DMS 273 treated with DMSO at 0.1 percent for 48 hours (cell line): ENCODE data around the gene EIF6.
"Not testable (repeated sequence)": the region's sequence is repeated elsewhere in the genome, so short reads cannot be mapped to it uniquely, and the experiment has no call there.

Experiments
- DNase-seq: peaks from one replicate; lab custom pipeline; 2025; lab: John Stamatoyannopoulos, UW

The EIF6 gene

DNA sequence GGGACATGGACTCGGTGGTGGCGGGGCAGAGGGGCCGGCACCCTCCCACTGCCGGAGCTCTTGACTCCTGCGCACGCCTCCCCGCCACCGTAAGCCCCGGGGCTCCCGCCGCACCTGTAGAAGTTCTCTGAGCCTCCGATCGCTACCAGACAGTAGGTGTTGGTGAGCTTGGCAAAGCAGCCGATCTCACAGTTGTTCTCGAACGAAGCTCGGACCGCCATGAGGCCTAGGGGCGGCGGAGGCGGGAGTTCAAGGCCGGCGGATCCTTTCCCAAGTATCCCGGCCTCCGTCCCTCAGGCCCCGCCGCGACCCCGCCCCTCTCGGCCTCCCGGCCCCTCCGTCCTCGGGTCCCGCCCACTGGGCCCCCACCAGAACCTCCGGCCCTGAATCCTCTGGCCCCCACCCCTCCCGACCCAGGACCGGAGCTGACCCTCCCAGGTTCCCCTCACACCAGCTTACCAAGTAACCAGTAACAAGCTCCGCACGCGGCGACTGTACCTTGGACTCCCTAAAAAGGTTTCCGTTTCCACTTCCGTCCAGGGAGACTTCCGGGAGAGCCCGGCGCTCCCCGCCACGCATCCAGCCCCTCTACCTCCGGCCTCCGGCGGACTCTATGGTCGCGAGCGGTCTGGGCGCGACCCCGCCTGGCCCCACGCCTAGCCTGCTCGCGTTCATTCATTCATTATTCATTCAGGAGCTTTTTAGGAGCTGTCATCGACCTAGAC is at the start of gene EIF6:
Gene EIF6 (minus strand): TSS at position 506 of the 725 bp plus-strand sequence. CDS start 285 bp downstream, at position 221.
- peak; percentile 69 for DNase-seq

DNA sequence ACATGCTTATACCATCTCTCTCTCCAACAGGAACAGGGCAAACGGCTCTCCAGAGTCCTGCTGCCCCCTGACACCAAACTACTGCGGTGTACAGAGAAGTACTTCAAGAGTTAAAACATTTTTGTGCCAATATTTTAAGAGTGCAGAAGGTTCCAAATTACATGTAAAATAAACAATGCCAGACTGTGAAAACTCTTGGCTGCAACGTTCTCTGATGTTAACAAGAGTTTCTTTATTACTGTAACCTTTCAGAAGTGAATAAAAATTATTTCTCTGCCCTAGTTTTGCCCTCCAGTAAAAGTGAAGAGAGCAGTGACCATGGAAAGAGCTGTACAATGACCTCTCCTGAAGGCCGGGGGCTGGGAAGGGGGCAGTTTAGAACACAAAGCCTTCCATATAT is 49.0 kb upstream of the EIF6 start:
- no peak for DNase-seq

DNA sequence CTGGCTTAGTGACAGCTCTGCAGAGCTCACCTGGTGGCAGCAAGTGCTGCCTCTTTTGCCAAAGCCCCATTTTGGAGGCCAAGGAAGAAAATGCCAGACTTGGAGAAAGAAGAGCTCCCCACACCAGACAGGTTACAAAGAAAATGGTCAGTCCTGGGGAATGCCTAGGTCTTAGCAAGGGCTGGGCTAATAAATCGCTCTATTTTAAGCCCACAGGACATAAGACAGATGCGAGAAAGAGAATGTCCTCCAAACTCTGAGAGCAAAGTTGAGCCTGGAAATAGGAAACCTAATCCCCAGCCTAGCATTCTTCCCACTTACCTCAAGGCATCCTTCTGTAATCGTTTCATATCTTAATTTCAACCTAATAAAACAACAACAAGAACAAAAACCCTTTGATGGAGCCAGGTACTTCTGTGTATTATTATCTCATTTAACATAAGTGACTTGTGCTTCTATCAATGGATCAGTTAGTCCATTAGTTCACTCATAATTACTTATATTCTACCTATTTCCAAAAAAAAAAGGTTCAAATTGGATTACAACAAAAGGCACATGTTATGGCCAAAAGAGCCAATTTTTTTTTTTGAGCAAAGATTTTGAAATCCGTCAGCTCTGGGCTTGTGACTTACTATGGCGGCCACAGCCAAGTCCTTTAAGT is 48.1 kb upstream of the EIF6 start:
- DNase-seq: no peak

DNA sequence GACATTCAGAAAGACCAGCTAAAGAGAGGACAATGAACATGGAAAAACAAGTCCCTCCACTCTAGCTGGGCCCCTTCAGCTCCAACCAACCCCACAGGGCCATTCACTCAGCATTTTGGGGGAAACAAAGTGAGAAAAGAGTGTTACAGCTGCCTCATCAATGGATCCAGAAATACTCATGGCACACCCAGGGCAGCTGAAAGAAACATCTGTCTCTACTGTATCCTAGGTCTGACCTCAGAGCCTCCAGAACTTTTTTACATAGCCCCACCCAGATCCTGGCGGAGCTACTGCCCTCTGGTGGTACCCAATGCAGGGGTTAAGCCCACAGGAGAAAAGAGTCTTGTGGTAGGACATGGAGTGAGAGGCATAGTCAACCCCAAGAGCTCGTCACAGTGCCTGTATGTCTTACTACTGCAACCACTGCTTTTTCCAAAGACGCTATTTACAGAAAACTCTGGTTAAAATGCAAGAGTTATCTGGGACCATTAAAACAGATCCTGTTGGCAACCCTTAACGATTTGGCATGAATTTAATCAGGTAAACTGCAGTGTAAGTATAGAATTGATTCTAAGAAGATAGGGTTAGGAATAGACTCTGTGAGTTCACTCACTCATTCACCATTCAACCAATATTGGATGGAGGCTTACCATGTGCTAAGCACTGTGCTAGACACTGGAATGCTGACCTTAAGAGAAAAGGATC is 45.0 kb upstream of the EIF6 start:
- peak; percentile 42 for DNase-seq

DNA sequence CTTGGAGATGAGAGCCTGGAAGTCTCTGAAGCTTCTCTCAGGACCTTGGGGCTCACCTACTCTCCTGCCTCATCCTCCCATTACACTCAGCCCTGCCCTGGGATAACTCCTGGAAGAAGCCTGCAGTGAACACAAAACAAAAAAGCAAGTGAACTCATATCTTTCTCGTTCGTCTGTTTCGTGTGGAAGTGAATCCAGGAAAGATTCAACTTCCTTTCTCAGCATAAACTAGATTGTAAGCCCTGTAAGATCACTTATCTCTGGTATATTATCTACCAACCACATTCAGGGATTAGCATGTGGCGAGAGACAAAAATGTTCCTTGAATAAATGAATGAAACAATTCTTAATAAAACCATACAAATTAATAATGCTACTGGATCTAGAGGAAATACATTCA is 44.1 kb upstream of the EIF6 start:
- no peak for DNase-seq

DNA sequence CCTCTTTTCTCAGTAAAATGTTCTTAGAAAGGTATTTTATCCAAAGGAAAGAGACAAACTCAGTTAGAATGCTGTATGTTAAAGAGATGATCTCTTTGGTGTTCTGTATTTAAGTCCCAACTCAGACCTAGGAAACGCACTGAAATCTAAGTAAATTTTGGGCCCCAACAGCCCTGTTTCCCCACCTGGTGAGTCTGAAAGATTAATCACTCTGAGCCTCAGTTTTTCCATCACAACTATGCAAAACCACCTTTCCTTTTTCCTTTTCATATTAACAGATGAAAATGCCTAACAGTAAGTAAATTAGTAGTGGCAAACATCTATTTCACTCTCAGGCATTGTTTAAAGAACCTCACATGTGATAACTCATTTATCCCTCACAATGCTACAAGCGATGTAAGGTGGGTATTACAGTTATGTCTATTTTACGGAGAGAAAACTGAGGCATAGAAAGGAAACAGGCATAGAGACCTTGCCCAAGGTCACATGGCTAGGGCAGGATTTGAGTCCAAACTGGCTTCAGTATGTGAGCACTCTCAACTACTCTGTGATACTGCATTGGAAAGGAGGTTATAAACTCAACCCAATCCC is 43.6 kb upstream of the EIF6 start:
- DNase-seq: no peak

DNA sequence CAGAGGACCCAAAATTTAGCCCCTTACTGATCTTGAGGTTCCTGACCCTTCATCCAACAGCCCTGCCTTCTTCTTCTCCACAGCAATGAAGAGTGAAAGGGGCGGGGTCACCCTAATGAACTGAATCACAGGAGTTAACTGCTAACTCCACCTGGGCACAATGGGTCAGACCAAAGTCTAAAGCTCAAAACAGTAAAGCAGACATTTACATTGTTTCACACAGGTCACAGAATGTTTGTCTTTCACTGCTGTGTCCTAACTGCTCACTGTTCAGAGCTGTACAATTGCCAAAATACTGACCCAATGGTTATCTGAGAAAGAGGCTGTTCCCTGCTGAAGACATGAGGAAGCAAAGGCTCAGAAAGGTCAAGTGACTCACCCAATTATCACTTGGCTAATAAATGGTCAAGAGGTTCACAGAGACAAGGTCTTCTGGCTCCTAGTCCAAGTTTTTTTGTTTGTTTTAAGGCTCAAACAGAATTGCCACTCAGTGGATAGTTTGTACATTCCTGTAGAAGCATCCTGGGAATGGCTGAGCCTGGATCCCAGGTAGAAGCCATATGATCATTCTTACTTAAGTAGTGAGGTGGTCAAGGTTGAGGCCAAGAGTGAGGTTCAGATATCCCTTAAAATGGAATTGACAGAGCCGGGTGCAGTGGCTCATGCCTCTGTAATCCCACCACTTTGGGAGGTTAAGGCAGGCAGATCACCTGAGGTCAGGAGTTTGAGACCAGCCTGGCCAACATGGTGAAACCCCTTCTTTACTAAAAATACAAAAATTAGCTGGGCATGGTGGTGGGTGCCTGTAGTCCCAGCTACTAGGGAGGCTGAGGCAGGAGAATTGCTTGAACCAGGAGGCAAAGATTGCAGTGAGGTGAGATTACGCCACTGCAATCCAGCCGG is 42.8 kb upstream of the EIF6 start:
- no peak for DNase-seq

DNA sequence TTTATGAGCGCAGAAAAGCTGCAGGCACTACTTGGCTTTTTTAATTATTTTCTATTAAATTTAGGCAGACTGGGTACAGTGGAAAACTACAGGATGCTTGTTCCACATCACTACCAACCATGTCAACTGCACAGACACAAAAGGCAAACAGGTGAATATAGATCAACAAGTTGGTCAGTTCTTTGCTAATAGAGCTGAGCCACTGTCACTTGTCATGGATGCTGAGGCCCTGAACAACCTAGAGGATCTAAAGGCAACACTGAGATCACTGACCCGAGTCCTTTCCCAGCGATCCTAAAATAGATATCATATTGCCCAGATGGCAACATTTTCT is 42.1 kb upstream of the EIF6 start:
- DNase-seq: no peak

DNA sequence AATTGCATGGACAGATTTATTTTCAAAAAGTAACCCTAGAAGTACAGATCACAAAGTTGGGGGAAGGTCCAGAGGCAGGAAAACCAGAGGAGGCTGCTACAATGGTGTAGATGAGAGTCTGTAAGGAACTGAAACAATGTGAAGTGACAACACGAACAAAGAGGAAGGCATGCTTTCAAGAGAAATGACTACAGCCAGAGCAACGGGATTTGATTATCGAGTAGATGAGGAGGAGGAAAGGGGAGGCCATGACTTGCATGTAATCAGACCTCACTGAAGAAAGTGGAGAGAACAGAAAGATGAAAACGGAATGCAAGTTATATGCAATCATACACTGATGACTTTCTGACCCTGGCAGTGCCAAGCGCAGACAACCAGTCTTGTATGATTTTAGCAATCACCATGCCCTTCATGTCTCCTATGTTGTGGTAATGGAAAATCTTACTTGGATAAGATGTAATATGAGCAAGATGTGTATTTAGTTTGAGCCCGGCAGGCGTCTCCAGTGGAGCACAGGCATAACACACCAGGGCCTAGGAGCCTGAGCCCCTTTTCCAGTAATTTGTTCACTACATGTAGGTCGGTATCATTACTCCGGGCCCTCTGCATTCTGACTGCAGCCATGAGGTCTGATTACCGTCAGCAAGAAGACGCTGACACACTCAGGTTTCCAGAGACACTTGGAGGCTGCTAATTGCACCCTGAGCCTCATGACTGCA is 41.6 kb upstream of the EIF6 start:
- no peak for DNase-seq

DNA sequence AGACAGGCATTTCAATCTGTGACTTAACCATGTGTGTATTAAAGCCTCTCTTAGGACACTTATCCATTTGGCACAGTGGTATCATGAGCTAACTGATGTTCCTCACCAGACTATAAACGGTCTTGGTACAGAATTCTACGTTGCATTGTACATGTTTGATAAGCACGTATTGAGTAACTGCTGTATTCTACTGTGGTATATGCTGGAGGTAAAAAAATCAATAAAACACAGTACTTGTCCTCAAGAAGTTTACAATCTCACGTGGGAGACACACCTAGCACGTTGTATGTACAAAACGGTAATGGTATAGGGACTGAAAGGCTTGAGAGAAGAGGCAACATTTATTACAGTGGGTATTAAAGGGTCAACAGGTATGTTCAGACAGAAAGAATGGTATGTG is 40.8 kb upstream of the EIF6 start:
- DNase-seq: no peak

DNA sequence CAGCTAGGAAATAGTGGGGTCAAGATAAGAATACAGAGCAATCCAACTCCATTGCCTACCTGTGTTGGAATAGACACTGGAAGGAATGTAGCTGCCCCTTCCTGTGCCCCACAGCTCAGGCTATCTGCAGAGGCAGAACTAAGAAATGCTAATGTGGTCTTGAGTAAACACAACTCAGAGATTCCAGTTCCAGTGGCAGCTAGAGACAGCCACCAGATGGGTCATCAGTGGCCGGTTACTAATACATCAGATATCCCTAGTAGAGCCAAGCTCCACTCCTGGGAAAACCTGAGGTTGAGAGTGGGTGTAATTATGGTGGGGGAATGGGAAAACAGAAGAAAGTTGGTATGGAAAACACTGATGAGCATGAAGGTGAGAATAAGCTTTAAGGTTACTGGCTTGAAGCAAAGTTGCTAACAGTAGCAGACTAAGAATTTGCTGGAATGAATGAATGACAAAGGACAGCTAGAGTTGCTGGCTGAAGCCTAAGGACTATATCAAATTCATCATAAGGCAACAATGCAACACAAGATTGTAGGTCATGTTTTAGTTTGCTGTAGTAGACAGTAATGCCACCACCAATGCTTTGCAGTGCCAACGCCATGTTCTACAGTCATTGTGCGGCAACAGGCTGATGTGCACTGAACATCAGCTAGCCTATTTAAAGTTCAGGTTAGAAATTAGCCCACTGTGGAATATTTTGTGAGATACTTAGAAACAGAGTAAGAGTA is 36.0 kb upstream of the EIF6 start:
- DNase-seq: no peak

DNA sequence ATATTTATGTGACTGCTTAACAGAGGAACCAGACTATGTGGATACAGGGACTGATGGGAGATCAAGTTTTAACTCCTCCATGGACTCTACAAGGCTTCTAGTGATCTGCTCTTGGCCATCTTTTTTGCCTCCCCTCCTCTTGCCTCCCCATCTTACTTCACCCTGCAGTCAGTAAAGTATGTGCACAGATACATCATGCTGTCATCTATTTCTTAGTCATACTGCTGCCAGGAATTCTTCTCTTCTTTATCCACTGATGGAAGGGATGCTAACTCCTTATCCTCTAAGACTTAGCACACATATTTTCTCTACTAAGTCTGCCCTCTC is 35.3 kb upstream of the EIF6 start:
- no peak for DNase-seq

DNA sequence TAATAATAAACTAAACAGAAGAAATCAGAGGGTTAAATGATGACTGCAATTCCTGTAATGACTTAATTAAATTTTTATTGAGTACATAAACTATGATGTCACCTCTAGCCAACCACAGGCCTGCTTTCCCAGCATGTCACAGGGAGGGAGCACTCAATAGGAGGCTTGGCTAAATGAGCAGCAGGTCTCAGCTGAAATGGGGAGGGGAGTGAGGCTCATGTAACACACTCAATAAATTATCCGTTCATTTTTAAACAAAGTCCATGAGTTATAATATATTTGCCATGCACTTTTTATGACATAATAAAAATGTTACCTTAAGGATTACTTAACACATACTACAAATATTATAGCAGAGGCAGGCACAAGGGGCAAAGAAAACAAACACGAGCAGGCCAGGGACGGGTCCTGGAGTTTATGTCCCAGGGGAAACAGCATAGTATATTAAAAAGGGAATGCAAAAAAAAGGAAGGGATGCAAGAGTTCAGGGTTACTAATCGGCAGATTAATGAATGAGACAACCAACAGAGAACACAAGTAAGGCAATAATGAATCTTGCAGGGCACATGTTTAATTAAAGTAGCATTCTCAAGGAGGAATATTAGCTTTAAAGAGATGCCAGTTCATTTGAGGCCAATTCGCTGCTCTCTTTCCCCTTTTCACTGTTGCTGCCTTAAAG is 34.8 kb upstream of the EIF6 start:
- DNase-seq: no peak

DNA sequence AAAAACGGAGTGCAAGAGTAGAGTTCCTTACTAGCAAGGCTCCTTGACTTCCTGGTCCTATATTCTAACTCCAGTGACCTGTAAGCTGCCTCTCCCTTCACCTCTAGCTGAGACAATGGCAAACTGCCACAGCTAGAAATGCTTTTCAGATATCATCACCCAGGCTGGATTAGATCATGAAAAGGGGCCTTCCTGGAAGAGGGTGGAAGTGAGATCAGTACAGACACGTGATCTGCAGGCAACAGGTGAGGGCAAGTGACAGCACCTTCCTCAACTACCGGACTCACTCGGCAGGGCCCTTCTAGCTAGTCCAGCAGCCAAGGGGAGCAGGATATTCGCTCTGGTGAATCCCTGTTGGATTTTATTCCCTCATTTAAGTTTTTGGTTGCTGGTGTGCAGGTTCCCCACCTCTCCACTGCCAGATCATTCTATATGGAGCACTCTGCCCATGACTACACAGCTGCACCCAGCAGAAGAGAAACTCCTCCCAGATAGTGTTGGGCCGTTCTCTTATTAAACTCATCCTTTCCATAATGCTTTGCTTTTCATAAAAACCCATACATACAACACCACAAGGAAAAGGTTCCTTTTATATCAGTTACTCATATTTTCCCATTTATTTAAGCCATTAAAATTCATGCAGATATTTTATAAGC is 34.1 kb upstream of the EIF6 start:
- no peak for DNase-seq

DNA sequence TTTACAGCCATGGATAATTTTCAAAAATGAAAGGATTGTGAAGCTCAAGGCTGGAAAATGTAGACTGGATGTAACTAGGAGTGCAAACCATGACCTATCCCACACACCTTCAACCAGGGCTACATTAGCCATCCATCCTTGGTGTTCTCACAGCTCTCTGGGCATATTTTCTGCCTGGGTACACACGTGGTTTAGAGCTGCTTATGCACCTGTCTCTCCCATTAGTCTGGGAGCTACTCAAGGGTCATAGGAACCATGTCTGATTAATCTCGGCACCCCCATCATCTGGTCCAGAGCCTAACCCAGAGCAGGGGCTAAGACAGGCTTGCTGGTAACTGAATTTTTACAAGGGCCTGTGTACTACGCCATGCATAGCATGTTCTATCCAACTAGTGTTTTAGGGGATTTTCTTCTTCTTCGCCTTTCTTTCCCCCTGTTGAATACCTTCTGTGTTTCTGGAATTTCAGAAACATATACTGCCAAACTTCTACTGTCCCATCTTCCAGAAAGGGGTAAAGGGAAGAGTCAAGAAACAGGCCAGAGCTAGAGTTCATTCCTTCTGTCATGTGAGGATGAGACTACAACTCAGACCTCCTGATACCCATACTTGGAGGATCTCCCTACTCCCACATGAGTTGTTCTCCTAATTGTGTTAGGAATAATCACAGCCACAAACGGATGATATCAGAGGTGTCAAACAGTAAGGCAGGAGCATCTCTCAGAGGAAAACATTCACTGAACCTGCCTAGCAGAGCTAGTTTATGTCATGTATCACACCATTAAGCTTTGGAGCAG is 33.0 kb upstream of the EIF6 start:
- no peak for DNase-seq

DNA sequence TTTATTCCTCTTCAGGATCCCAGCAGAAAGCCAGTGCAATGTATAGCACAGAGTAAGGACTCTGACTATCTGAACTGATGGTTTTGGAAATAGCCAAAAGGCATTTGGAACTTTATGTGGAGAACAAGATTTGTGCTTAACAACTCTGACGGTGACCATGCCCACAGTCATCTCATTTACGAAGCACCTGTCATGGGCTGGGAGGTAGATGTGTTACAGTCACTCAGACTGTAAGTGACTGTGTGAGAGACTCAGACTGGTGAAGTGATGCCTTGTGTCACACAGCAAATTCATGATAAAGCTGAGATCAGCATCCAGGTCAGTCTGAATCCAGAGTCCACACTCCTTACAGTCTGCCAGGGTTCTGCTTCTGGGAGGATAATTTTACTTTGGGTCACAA is 31.5 kb upstream of the EIF6 start:
- no peak for DNase-seq

DNA sequence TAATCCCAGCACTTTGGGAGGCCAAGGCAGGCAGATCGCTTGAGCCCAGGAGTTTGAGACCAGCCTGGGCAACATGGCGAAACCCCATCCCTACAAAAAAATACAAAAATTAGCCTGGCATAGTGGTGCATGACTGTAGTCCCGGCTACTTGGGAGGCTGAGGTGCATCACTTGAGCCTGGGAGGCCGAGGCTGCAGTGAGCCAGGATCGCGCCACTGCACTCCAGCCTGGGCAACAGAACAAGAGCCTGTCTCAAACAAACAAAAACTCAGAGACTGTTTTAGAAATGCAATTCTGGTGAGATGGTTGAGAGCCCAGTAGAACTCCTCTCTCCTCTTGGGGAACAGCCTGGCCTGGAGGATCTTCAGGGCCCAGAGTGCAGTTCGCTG is 31.1 kb upstream of the EIF6 start:
- not testable (repeated sequence) for DNase-seq

DNA sequence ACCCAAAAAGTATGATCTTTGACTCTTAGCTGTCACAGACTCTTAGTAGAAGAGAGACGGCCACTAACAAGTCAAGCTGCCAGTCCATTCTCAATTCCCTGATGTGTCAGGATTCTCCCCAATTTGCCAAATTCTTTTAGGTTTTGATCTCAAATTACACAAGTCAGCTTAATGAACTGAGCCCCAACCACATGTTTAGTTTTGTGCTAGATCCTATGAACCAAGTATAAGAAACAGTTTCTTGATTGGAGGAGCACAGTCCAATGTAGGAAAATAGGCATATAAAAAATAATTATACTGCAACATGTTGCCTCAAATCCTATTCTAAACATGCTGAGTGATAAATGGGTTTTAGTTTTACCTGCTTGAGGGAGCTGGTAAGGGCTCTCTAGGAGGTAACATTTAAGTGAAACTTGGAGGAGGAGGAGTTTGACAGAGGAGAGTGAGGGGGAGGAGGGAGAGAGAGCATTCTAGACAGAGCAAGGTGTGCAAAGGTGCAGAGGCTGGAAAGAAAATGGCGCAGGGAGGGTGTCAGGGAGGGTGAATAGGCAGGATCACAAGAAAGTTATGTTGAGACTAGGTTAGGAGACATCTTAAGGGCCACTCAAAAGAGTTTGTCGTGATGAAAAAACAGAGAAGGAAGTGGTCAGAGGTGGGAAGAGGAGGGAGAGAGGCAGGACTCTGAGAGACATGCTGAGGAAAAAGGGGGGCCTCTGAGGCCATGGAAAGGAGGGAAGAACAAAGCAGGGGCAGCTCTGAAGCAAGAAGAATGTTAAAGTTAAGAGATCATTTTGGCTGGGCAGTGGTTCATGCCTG is 30.5 kb upstream of the EIF6 start:
- DNase-seq: no peak
